ACC112 (cell line): ENCODE measurements around the gene GFI1.
A peak's percentile ranks its signal among the peaks of the same experiment; 100 is the strongest.

Experiments
- H2AFZ ChIP-seq: fragments of 200-600 bp; sonication (generic); one replicate; pipeline ENCODE4 v1.6.0; 2017; ENCODE audit warnings: antibody characterized with exemption, low read length; ENCODE audit not compliant: unreplicated experiment
- H3K27ac ChIP-seq: fragments of 200-600 bp; sonication (generic); 2 replicates; pipeline ENCODE4 v1.5.1; 2014; ENCODE audit warnings: low read depth, mild to moderate bottlenecking, antibody characterized with exemption, low read length, moderate library complexity
- H3K27me3 ChIP-seq: fragments of 200-600 bp; sonication (generic); 2 replicates; pipeline ENCODE4 v1.6.1; 2014; ENCODE audit warnings: mild to moderate bottlenecking, antibody characterized with exemption, low read length, moderate library complexity, mixed read lengths; ENCODE audit not compliant: insufficient read depth
- H3K36me3 ChIP-seq: fragments of 200-600 bp; sonication (generic); 2 replicates; pipeline ENCODE4 v1.6.1; 2016; ENCODE audit warnings: mild to moderate bottlenecking, antibody characterized with exemption, low read length, moderate library complexity, mixed read lengths; ENCODE audit not compliant: insufficient read depth
- H3K4me1 ChIP-seq: fragments of 200-600 bp; sonication (generic); one replicate; pipeline ENCODE4 v1.6.1; 2016; ENCODE audit warnings: low read length, mixed read lengths; ENCODE audit not compliant: insufficient read depth, unreplicated experiment, control insufficient read depth
- H3K4me3 ChIP-seq: fragments of 200-600 bp; sonication (generic); 2 replicates; pipeline ENCODE4 v1.5.1; 2014; ENCODE audit warnings: mild to moderate bottlenecking, low read depth, low read length
- H3K79me2 ChIP-seq: fragments of 200-600 bp; sonication (generic); one replicate; pipeline ENCODE4 v1.6.0; 2016; ENCODE audit warnings: low read length; ENCODE audit not compliant: control insufficient read depth, unreplicated experiment, insufficient read depth

Gene GFI1

DNA sequence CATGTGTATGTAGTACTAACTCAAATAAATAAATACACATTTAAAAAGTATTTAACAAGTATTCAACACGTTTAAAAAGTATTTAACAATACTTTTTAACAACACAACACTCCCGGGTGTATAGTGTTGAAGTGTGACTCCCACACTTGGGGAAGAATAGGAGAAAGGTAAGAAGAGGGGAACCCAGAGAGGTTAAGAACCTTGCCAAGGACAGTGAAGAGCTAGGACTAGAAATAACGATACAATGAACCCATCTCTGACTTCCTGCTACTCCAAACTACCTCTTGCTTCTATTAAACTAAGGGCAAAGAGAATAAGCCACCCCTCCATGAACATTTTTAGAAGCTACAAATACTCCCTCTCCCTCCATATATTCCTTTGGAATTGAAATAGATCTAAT is 1.7 kb upstream of the GFI1 start:
- no peaks in the 10 kb centered on the region for H3K79me2 ChIP-seq
- peaks cover 14% of the 10 kb centered on the region for H3K4me1 ChIP-seq
- H3K4me3 ChIP-seq, result no peak overlapping the region
- no peak overlapping the region for H3K27ac ChIP-seq
- H3K36me3 ChIP-seq, result no peaks in the 10 kb centered on the region
- peaks cover 49% of the 10 kb centered on the region for H3K27me3 ChIP-seq
- H2AFZ ChIP-seq, result no peak overlapping the region

DNA sequence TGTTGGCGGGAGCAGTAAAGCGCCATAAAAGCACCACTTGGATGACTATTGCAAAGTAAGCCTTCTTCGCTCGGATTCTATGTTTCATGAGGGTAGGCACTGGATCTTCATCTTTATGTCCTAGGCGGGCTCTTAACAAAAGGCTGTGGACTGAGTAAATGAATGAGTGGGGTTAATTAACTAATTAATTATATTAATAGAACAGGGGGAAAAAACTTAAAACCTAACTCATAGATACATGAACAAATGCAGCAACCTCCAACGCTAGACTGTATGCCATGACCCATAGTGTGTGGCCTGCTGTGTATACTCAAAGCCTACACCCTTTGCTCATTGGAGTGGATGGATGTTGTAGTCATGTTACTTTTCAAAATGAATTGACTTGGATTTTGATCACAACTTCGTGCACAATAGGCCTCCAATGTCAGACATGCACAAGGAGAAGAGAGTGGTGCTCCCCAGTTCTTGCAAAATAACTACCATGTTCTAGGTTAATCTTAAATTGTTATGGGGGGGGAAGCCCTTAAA is 417 bp upstream of the GFI1 start:
- H3K79me2 ChIP-seq, result no peaks in the 10 kb centered on the region
- H3K4me1 ChIP-seq, result peaks cover 23% of the 10 kb centered on the region
- no peak overlapping the region for H3K27ac ChIP-seq
- no peak overlapping the region for H2AFZ ChIP-seq
- H3K27me3 ChIP-seq, result peaks cover 62% of the 10 kb centered on the region
- H3K36me3 ChIP-seq, result no peaks in the 10 kb centered on the region
- H3K4me3 ChIP-seq, result no peak overlapping the region

DNA sequence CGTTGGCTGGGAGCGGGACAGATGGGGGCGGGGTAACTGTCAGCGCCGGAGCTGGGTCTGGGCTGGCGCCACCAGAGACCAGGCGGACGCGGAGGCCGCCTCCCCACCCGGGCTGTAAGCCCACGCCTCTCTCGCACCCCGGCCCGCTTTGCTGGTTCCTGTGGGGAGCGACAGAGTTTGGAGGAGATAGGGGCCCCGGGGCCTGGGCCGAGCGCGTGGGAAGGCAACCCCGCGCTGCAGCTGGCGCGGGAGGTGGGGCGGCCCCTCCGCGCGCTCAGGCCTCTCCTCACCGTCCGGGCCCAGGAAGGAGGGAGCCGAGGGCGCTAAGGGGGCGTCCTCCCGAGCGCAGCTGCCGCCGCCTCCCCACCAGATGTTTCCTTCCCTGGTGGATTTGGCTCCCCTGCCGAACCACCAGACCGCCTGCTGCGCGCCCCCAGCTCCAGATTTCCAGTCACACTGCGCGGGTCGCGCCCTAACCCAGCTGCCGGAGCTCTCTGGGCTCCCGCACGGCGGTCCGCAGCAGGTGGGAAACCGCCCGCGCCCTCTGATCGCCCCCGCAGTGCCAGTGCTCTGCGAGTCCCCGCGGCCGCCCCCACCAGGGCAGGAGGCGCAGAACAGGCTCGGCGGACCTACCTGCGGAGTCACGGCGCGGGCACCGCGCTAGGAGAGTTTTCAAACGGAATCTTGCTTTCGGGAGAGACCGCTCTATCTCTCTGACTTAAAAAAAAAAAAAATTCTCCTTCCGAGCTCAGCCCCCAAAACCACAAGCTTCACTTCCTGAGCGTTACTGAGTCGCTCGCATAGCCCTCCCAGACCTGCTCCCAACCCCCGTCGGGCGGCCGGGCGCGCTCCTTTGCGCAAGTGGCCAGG is 1.1 kb downstream of the GFI1 start:
- peak overlapping the region; percentile 73 for H3K4me3 ChIP-seq
- H3K27ac ChIP-seq, result no peak overlapping the region
- H3K36me3 ChIP-seq, result no peaks in the 10 kb centered on the region
- peaks cover 23% of the 10 kb centered on the region for H3K4me1 ChIP-seq
- peak overlapping the region; percentile 48 for H2AFZ ChIP-seq
- peaks cover 77% of the 10 kb centered on the region for H3K27me3 ChIP-seq
- no peaks in the 10 kb centered on the region for H3K79me2 ChIP-seq

DNA sequence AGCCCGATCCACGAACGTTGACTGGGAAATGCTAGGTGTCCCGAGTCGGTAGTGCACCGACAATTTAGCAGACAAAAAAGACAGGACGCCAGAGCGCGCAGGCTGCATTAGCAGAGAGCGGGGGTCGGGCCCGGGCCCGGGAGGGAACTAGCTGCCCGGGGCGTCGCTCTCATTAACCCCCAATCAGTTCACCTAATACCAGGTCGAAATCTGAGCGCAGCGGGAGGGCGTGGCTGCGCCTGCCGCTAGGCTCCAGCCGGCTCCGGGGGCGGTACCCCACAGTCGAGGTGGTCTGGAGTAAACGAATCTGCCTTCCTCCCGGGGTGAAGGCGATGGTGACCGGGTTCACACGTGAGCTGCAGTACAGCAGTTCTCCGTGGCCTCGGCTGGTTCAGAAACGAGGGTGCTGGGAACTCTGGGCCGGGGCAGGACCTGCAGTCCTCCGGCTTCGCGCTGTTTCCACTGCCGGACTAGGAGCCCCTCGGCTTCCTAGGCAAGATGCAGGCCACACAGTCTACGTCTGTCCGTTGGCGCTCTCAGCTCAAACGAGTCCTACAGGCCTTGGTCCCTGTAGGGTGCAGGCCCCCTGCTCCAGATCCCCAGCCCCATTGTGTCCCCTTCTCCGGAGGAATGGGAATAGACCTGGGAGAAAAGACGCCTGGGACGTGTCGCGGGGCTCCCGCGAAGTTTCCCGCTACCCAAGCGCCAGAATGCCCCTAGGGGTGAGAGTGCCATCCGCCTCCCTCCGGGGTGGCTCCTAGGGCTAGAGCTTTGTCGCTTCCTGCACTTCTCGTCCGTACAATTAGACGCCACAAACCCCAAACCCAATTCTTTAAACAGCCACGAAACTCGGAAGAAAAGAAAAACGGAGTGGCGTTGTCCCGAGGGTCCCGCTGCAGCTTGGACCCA is 2.0 kb downstream of the GFI1 start:
- Histone ChIP-seq H3K27ac (no peak overlapping the region), H3K4me3 (peak overlapping the region; percentile 73), H3K36me3 (no peaks in the 10 kb centered on the region), H3K27me3 (peaks cover 86% of the 10 kb centered on the region), H3K79me2 (no peaks in the 10 kb centered on the region), H3K4me1 (peaks cover 23% of the 10 kb centered on the region), H2AFZ (peak overlapping the region; percentile 48)

DNA sequence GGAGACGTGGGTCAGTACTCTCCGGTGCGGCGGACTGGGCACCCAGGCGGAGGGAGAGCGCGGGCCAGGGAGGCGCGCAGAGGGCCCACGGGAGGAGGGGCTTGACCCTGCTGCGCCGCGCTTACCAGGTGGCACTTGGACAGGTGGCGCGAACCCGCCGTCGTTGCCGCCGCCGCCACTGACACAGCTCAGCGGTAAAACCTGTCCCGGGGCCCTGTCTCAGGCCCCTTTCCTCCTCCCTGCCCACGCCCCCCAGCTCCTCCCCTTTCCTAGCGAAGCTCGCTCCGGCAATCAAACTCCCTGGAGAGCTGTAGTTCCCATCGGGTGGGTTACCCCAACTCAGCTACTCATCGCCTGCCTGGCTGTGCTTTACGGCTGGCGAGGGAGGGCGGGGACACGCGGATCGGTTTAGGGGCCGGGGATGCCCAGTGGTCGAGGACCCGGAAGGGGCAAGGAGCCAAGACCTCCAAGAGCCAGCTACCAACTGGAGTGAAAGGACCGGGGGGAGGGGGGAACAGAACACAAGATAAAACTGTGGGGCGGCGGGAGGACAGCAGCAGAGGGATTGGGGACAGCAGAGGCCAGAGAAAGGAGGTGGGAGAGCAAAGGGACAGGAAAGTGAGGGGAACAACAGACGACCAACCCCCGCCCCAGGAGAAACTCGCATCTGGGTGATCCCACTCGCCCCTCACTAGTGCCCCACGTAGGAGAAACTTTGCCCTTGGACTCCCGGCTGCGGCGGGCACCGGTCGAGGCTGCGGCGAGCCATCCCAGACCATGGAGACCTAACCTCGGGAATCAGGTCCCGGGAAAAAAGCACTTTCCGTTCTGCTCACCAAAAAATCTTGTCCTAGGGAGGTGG is 2.9 kb downstream of the GFI1 start:
- no peaks in the 10 kb centered on the region for H3K36me3 ChIP-seq
- H3K79me2 ChIP-seq, result no peaks in the 10 kb centered on the region
- no peak overlapping the region for H2AFZ ChIP-seq
- H3K27ac ChIP-seq, result no peak overlapping the region
- H3K4me3 ChIP-seq, result peak overlapping the region; percentile 73
- peaks cover 23% of the 10 kb centered on the region for H3K4me1 ChIP-seq
- H3K27me3 ChIP-seq, result peaks cover 88% of the 10 kb centered on the region

DNA sequence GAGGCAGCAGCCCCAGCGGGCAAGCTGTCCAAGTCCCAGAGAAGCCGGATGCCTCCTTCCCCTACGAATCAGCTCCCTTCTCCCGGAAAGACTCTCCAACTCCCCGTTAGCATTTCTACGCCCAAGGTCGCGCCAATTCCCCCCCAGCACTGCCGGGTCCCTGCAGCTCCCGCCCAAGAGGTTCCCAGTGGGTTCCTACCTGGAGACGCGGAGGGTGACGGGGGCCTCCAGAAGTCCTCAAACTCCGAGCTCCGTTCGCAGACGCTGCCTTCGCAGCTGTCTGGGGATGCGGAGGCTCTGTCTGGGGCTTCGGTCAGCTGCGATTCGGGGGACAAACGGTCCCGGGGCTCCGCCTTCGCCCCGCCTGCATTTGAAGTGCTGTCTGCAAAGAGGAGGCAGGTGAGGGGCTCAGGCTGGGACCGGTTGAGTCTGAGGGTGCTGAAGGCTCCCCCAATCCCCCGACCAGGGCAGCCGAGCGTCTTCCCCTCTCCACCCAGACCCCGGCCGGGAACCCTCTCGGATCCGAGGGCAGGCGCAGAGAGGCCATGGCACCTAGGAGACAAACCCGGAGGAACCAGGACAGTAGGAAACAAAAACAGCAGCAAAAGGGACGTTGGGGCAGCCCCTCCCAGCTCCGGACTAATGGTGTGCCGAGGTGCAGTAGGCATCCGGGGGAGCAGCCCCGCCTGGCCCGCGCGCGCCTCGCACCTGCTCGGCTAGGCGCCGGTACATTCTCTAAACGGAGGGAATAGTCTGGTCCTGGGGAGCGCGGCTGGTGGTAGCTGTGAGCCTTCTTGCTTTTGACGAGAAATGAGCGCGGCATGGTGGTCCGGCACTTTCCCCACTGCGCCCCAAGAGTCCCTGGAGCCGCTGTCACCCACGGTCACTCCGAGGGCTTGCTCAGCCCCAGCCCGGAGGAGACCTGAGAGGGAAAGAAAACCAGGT is 3.8 kb downstream of the GFI1 start:
- Histone ChIP-seq H3K4me3 (peak overlapping the region; percentile 73), H3K79me2 (no peaks in the 10 kb centered on the region), H3K27ac (no peak overlapping the region), H2AFZ (no peak overlapping the region), H3K4me1 (peaks cover 23% of the 10 kb centered on the region), H3K36me3 (no peaks in the 10 kb centered on the region), H3K27me3 (peaks cover 87% of the 10 kb centered on the region)

DNA sequence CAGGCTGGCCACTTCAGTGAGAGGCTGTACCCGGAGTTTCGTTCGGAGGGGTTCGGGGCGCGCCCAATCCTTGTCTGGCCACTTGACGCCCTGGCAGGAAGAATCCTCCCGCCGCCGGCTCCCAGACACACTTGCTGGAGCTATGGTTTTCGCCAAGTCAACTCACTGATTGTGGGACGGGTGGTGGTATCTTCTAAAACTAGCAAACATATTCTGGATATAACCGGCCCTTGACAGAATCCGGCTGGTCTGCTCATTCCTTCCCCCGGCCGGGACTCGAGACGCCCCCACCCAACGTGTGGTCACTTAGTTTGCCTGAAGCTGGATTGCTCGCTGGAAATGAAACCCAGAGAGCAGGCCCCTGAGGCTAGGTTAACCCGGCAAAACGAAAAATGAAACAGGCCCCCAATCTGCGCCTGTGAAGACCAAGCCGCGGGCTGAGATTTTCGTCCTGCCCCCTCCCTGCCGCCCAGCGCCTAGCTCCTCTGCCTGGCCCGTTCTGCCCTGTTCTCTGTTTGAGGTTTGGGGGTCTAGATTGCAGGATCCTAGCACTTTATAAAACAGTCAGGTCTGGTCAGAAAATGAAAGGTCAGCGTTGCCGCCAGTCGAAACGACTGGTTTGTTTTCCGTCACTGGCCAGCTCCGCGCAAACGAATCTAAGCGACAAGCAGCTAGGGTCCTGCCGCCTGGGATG is 4.6 kb downstream of the GFI1 start:
- H3K27ac ChIP-seq, result no peak overlapping the region
- peak overlapping the region; percentile 73 for H3K4me3 ChIP-seq
- no peak overlapping the region for H2AFZ ChIP-seq
- H3K27me3 ChIP-seq, result peaks cover 86% of the 10 kb centered on the region
- no peaks in the 10 kb centered on the region for H3K36me3 ChIP-seq
- peaks cover 23% of the 10 kb centered on the region for H3K4me1 ChIP-seq
- no peaks in the 10 kb centered on the region for H3K79me2 ChIP-seq

DNA sequence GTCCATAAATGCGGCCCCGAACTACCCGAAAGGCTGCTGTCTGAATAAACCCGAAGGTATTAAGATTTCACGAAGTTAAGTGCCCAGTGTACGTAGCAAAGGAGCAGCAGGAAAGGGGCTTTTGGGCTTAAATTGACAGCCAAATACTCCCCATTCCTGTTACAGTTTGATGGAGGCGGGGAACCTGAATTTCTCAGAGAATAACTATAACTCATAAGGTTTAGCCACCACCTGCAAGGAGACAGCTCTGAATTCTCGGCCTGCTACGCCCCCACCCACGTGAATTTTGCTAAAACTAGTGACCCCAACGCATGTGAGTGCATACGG is 5.2 kb downstream of the GFI1 start:
- Histone ChIP-seq H3K27me3 (peaks cover 83% of the 10 kb centered on the region), H3K4me1 (peaks cover 23% of the 10 kb centered on the region), H3K36me3 (no peaks in the 10 kb centered on the region), H3K79me2 (no peaks in the 10 kb centered on the region), H2AFZ (no peak overlapping the region), H3K4me3 (peak overlapping the region; percentile 73; the same call in 1 of the 2 replicates), H3K27ac (no peak overlapping the region)
